ENCODE data around the gene KCNK16.
A peak's percentile ranks its signal among the peaks of the same experiment; 100 is the strongest.

The KCNK16 gene

DNA sequence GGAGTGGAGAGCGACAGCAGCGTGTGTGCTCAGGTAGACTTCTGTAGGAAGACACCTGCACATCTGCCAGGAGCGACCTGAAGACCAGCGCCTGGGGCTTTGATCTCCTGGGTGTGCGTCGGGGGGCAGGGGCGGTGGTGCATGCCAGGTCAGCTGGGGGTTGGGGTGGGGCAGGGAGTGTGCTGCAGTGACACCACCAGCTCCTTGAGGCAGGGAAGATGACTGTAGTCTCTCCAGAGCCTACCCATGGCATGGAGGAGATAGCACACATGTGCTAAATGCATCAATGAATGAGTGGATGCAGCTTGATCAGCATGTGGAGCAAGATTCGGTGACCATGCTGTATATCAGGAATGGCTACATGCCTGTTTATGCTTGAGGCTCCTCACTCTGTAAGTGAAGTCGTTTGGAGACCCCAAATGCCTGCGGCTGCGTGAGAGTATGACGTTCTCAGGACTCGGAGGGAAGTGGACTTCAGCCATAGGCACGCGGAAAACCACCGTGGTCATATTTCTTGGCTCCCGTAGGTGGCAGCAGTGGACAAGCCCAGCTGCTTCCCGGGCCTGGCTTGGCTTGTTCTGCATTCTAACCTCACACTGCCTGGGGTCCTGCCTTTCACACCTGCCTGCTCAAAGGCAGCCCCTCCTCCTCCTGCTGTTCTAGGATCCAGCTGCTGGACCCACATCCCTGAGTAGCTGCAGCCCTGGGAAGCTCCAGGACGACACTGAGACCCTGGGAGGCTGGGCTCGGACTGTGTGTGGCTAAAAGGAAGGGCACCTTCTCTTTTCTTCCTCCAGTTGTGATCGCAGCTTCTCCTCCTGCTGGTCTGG is 39.4 kb upstream of the KCNK16 start:
- H3K27ac ChIP-seq, result no peak overlapping the region
- no peak for TF ChIP-seq FOXP2 (optimal IDR thresholded peaks at IDR 0.05; ENCODE audit: control extremely low read depth, extremely low read length, insufficient read depth)
- TF ChIP-seq EZH2 (IDR thresholded peaks at IDR 0.05), result no peak
- TF ChIP-seq POLR2AphosphoS5 (IDR thresholded peaks at IDR 0.05; ENCODE audit: borderline replicate concordance, low read depth, low read length), result no peak
- H3K36me3 ChIP-seq (ENCODE audit: insufficient read depth, low read length), result no peaks in the 10 kb centered on the region
- no peak for DNase-seq (ENCODE audit: low read depth, low spot score)
- no peak overlapping the region for H3K4me3 ChIP-seq
- no peak overlapping the region for H3K9ac ChIP-seq (ENCODE audit: insufficient read length)
- H3K9me3 ChIP-seq (ENCODE audit: low read depth, low read length), result no peaks in the 10 kb centered on the region

DNA sequence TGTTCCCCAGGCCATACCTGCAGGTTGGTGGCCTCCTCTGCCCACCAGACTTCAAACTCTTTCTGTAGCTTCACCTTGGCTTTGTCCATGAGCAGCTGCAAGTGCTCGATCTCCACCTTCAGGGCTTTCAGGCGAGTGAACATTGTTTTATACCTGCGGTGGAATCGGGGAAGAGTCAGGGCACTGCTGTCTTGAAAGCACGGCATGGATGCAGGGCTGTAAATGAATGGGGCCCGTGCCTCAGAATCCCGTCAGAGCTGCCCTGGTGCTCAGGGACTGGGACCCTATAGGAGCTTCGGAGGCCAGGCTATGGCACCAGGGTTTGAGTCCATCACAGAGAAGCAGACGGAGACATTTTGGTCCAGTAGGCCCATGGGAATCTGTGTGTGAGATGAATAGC is 37.9 kb upstream of the KCNK16 start:
- Histone ChIP-seq H3K4me3 (no peak overlapping the region), H3K36me3 (ENCODE audit: insufficient read depth, low read length) (no peaks in the 10 kb centered on the region), H3K9me3 (ENCODE audit: low read depth, low read length) (no peaks in the 10 kb centered on the region), H3K9ac (ENCODE audit: insufficient read length) (no peak overlapping the region), H3K27ac (no peak overlapping the region)
- TF ChIP-seq FOXP2 (optimal IDR thresholded peaks at IDR 0.05; ENCODE audit: control extremely low read depth, extremely low read length, insufficient read depth) (no peak), EZH2 (IDR thresholded peaks at IDR 0.05) (no peak), POLR2AphosphoS5 (IDR thresholded peaks at IDR 0.05; ENCODE audit: borderline replicate concordance, low read depth, low read length) (no peak)
- DNase-seq (ENCODE audit: low read depth, low spot score), result no peak

DNA sequence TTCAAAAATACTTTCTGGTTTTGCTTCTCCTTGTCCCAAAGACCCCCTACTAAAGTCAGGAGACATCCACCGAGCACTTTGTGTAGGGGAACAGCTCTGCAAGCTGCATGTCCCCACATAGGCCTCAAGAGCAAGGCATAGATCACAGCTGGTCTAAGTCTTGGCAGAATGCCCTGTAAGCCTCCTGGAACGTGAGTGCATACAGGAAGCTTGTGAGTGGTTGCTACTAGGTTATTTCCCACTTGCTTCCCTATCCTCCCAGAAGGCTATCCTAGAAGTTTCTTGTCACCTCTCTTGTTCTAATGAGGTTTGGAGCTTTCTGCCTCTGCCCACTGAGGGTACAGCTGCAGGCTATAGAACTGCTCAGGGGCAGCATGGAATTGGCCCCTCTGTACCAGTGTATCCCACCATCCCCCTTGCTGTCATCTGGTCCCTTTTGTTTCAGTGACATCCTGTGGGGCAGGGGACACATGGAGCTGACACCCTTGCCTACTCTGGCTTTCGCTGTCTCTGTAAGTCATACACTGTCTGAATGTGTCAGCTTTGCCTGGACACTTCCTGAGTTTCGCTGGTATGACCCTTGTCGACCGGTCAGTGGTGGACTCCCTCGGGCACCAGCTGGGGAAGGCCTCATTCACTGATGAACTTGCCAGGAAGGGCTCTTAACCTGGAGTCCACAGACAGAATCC is 35.6 kb upstream of the KCNK16 start:
- Histone ChIP-seq H3K36me3 (ENCODE audit: insufficient read depth, low read length) (no peaks in the 10 kb centered on the region), H3K4me3 (no peak overlapping the region), H3K27ac (no peak overlapping the region), H3K9me3 (ENCODE audit: low read depth, low read length) (no peaks in the 10 kb centered on the region), H3K9ac (ENCODE audit: insufficient read length) (no peak overlapping the region)
- no peak for TF ChIP-seq POLR2AphosphoS5 (IDR thresholded peaks at IDR 0.05; ENCODE audit: borderline replicate concordance, low read depth, low read length)
- no peak for TF ChIP-seq EZH2 (IDR thresholded peaks at IDR 0.05)
- TF ChIP-seq FOXP2 (optimal IDR thresholded peaks at IDR 0.05; ENCODE audit: control extremely low read depth, extremely low read length, insufficient read depth), result no peak
- DNase-seq (ENCODE audit: low read depth, low spot score), result no peak

DNA sequence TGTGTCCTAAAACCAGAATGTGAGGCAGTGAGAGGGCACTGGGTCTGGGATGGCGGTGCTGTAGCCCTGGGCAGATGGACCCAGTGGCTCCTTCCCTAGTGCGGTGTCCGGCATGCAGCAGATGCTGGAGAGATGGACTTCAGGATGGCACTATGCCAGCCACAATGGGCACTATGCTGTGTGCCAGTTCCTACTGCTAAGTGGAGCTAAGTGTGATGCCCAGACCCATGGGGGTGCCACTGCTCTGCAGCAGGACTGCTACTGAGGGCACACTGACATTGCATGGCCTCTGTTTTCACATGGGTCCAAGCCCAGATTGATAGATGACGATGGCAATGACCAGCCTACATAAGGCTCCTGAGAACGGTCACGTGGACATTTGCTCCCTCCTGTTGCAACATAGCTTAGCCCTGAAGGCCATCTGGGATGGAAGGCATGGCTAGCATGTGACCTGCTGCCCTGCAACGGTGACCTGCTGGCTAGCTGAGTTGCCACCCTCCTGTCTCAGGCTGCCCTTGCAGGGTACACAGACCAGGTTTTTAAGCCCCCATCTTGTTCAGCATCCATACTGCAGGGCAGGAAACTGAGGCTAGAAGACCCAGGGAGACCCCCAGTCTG is 31.3 kb upstream of the KCNK16 start:
- no peaks in the 10 kb centered on the region for H3K36me3 ChIP-seq (ENCODE audit: insufficient read depth, low read length)
- no peak overlapping the region for H3K4me3 ChIP-seq
- H3K9me3 ChIP-seq (ENCODE audit: low read depth, low read length), result no peaks in the 10 kb centered on the region
- no peak overlapping the region for H3K27ac ChIP-seq
- TF ChIP-seq FOXP2 (optimal IDR thresholded peaks at IDR 0.05; ENCODE audit: control extremely low read depth, extremely low read length, insufficient read depth) (no peak), POLR2AphosphoS5 (IDR thresholded peaks at IDR 0.05; ENCODE audit: borderline replicate concordance, low read depth, low read length) (no peak), EZH2 (IDR thresholded peaks at IDR 0.05) (no peak)
- no peak overlapping the region for H3K9ac ChIP-seq (ENCODE audit: insufficient read length)
- DNase-seq (ENCODE audit: low read depth, low spot score), result no peak

DNA sequence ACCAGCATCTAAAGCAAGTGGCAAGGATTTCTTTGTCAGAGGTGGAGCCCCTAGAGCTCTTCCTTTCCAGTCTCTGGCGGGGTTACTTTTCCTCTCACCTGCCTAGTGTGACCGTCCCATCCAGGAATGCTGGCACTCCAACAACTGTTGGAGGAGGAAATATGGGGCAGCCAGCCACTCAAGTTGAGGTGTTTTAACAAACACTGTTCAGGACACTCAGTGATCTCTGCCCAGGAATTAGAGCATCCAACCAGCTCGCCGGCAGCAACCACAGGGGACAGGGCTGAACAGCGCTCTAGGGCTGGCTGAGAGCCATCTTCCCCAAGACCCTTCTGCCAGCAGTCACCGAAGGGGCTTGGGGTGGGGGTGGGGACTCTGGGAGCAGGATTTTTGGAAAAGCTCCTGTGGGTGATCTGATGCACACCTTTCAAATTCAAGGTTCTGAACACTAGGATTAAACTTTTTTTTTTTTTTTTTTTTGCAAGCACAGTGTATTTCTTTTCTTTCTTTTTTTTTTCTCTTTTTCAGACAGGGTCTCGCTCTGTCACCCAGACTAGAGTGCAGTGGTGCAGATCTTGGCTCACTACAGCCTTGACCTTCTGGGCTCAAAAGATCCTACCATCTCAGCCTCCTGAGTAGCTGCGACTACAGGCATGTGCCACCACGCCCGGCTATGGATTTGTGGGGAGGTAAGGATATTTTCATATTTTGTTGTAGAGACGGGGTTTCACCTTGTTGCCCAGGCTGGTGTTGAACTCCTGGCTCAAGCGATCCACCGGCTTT is 28.4 kb upstream of the KCNK16 start:
- DNase-seq (ENCODE audit: low read depth, low spot score), result no peak
- Histone ChIP-seq H3K4me3 (no peak overlapping the region), H3K27ac (no peak overlapping the region), H3K9ac (ENCODE audit: insufficient read length) (no peak overlapping the region), H3K36me3 (ENCODE audit: insufficient read depth, low read length) (no peaks in the 10 kb centered on the region), H3K9me3 (ENCODE audit: low read depth, low read length) (no peaks in the 10 kb centered on the region)
- no peak for TF ChIP-seq FOXP2 (optimal IDR thresholded peaks at IDR 0.05; ENCODE audit: control extremely low read depth, extremely low read length, insufficient read depth)
- TF ChIP-seq EZH2 (IDR thresholded peaks at IDR 0.05), result no peak

DNA sequence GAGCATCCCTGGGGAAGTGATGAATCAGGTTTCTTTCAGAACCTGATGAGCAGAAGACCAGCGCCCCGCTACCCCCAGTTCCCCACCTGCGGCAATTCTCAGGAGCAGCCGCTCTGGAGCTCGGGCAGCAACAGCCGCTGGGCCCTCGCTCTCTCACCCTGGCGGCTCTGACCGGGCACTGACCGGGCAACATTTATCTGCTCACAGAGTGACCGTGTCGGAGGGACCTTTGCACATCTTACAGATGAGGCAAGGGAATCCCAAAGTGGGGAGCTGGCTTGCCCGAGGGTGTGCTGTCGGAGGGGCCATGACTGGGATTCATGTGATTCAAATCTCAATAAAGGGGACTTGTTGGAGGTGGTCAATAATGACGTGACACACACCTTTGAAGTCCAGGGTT is 26.2 kb upstream of the KCNK16 start:
- H3K9ac ChIP-seq (ENCODE audit: insufficient read length), result no peak overlapping the region
- no peaks in the 10 kb centered on the region for H3K9me3 ChIP-seq (ENCODE audit: low read depth, low read length)
- H3K4me3 ChIP-seq, result no peak overlapping the region
- TF ChIP-seq POLR2AphosphoS5 (IDR thresholded peaks at IDR 0.05; ENCODE audit: borderline replicate concordance, low read depth, low read length) (no peak), FOXP2 (optimal IDR thresholded peaks at IDR 0.05; ENCODE audit: control extremely low read depth, extremely low read length, insufficient read depth) (no peak), EZH2 (IDR thresholded peaks at IDR 0.05) (no peak)
- H3K36me3 ChIP-seq (ENCODE audit: insufficient read depth, low read length), result no peaks in the 10 kb centered on the region
- H3K27ac ChIP-seq, result no peak overlapping the region
- no peak for DNase-seq (ENCODE audit: low read depth, low spot score)

DNA sequence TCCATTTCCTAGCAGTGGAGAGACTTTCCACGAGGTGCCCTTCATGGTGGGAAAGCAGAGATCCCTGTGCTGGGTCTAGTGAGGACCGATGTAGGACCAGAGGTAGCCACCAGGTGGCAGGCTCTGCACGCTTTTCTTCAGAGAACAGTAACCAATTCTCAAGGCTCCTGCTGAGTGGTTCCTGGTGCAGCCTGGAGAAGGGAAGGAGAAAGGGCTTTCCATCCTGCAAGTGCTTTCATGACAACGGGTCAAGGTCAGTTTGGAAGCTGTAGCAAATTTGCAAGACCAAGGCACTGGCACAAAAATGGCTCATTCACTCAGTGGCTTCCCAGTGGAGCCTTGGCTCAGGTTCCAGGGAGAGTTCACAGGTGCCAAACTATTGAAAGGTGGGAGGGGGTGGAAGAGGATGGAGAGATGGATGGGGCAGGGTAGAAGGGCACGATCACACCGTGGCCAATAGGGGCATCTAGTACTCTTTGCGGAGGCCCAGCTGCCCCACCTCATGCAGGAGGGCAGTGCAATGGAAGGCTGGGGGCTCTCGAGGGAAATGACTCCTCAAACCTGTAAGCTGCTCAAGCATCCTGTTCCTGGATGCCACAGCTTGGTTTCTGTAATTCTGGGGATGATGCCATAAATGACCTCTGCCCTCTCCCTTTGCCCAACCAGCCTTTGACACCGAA is 25.5 kb upstream of the KCNK16 start:
- H3K27ac ChIP-seq, result no peak overlapping the region
- peak; percentile 32 for DNase-seq (ENCODE audit: low read depth, low spot score)
- no peak overlapping the region for H3K4me3 ChIP-seq
- TF ChIP-seq FOXP2 (optimal IDR thresholded peaks at IDR 0.05; ENCODE audit: control extremely low read depth, extremely low read length, insufficient read depth), result no peak
- TF ChIP-seq EZH2 (IDR thresholded peaks at IDR 0.05), result no peak
- no peak for TF ChIP-seq POLR2AphosphoS5 (IDR thresholded peaks at IDR 0.05; ENCODE audit: borderline replicate concordance, low read depth, low read length)
- no peaks in the 10 kb centered on the region for H3K36me3 ChIP-seq (ENCODE audit: insufficient read depth, low read length)
- no peak overlapping the region for H3K9ac ChIP-seq (ENCODE audit: insufficient read length)
- H3K9me3 ChIP-seq (ENCODE audit: low read depth, low read length), result no peaks in the 10 kb centered on the region
